GM23338 (cell line): ENCODE results near the gene AK9. TPM values are rescaled to one million over a fixed set of nuclear protein-coding genes. Genes with fewer than 3 reads are reported as not detected.

Experiments used
- ATAC-seq: fragments of 200-7000 bp; cut with Tn5 transposase; 3 replicates; pipeline ENCODE4 v1.9.1; 2020
- DNase-seq: peaks from one replicate; pipeline ENCODE4 v3.0.0-alpha.2; 2015; ENCODE audit warnings: low spot score
- H2AFZ ChIP-seq: fragments of 200-600 bp; sonication (generic); 2 replicates; pipeline ENCODE4 v1.8.0; 2016; ENCODE audit warnings: antibody characterized with exemption, mild to moderate bottlenecking, moderate library complexity
- H3F3A ChIP-seq: fragments of 200-600 bp; sonication (generic); replicated peaks from 2 replicates; pipeline ENCODE4 v1.8.0; 2017; ENCODE audit warnings: antibody characterized with exemption, mixed run types, low read depth
- H3K27ac ChIP-seq: fragments of 200-600 bp; sonication (generic); 2 replicates; pipeline ENCODE4 v1.6.1; 2016; ENCODE audit warnings: low read depth
- H3K27me3 ChIP-seq: fragments of 200-600 bp; sonication (generic); 2 replicates; pipeline ENCODE4 v1.8.0; 2016; ENCODE audit warnings: mild to moderate bottlenecking, mixed run types, moderate library complexity; ENCODE audit not compliant: insufficient read depth
- H3K36me3 ChIP-seq: fragments of 200-600 bp; sonication (generic); 2 replicates; pipeline ENCODE4 v1.8.0; 2016; ENCODE audit warnings: mild to moderate bottlenecking; ENCODE audit not compliant: insufficient read depth
- H3K4me1 ChIP-seq: fragments of 200-600 bp; sonication (generic); 2 replicates; pipeline ENCODE4 v1.8.0; 2016; ENCODE audit warnings: mild to moderate bottlenecking, moderate library complexity; ENCODE audit not compliant: insufficient read depth
- H3K4me2 ChIP-seq: fragments of 200-600 bp; sonication (generic); 2 replicates; pipeline ENCODE4 v1.7.1; 2017; ENCODE audit warnings: mixed run types
- H3K4me3 ChIP-seq: fragments of 200-600 bp; sonication (generic); 2 replicates; pipeline ENCODE4 v1.6.1; 2016; ENCODE audit warnings: mixed run types
- H3K79me2 ChIP-seq: fragments of 200-600 bp; sonication (generic); replicated peaks from 2 replicates; pipeline ENCODE4 v1.8.0; 2017; ENCODE audit warnings: mild to moderate bottlenecking; ENCODE audit not compliant: insufficient read depth
- H3K9me2 ChIP-seq: fragments of 200-600 bp; sonication (generic); 2 replicates; pipeline ENCODE4 v1.8.0; 2017; ENCODE audit not compliant: insufficient read depth
- H4K20me1 ChIP-seq: fragments of 200-600 bp; sonication (generic); replicated peaks from 2 replicates; pipeline ENCODE4 v1.8.0; 2017; ENCODE audit warnings: mild to moderate bottlenecking; ENCODE audit not compliant: insufficient read depth
- H3K27ac Mint-ChIP-seq: 2 replicates; pipeline ENCODE4 v1.8.0; 2020; ENCODE audit warnings: inconsistent platforms, mild to moderate bottlenecking, moderate library complexity, mixed read lengths
- H3K27me3 Mint-ChIP-seq: 3 replicates; pipeline ENCODE4 v1.8.0; 2022; ENCODE audit warnings: low read depth, mild to moderate bottlenecking, moderate library complexity, mixed read lengths, inconsistent platforms; ENCODE audit not compliant: insufficient read depth, poor library complexity
- H3K36me3 Mint-ChIP-seq: 3 replicates; pipeline ENCODE4 v1.8.0; 2021; ENCODE audit warnings: low read depth, mild to moderate bottlenecking, inconsistent platforms, moderate library complexity, mixed read lengths
- H3K4me1 Mint-ChIP-seq: 3 replicates; pipeline ENCODE4 v1.8.0; 2020; ENCODE audit warnings: mild to moderate bottlenecking, inconsistent platforms, mixed read lengths
- H3K4me3 Mint-ChIP-seq: 3 replicates; pipeline ENCODE4 v1.8.0; 2021; ENCODE audit warnings: moderate library complexity, mild to moderate bottlenecking, inconsistent platforms, mixed read lengths
- H3K9me3 Mint-ChIP-seq: 3 replicates; pipeline ENCODE4 v1.8.0; 2020; ENCODE audit warnings: moderate library complexity, mild to moderate bottlenecking, inconsistent platforms, mixed read lengths
- EZH2 ChIP-seq: fragments of 200-600 bp; sonication (generic); IDR thresholded peaks from one replicate; pipeline ENCODE4 v1.8.0; 2017; ENCODE audit warnings: antibody characterized with exemption, mild to moderate bottlenecking, low read depth; ENCODE audit not compliant: unreplicated experiment
- EZH2phosphoT487 ChIP-seq: fragments of 200-600 bp; sonication (generic); IDR thresholded peaks from one replicate; pipeline ENCODE4 v1.8.1; 2018; ENCODE audit warnings: antibody characterized with exemption; ENCODE audit not compliant: unreplicated experiment
- JUNB ChIP-seq: IDR thresholded peaks from one replicate; pipeline ENCODE4 v1.6.1; 2016; ENCODE audit warnings: antibody characterized with exemption; ENCODE audit not compliant: unreplicated experiment
- NANOG ChIP-seq: IDR thresholded peaks from 2 replicates; pipeline ENCODE4 v1.6.1; 2016; ENCODE audit warnings: antibody characterized with exemption, borderline replicate concordance
- POLR2AphosphoS5 ChIP-seq: IDR thresholded peaks from 2 replicates; pipeline ENCODE4 v1.6.1; 2016; ENCODE audit warnings: antibody characterized with exemption, low read depth
- REST ChIP-seq: IDR thresholded peaks from one replicate; pipeline ENCODE4 v1.6.1; 2018; ENCODE audit warnings: antibody characterized with exemption; ENCODE audit not compliant: unreplicated experiment
- STAT1 ChIP-seq: IDR thresholded peaks from one replicate; pipeline ENCODE4 v1.6.1; 2016; ENCODE audit warnings: antibody characterized with exemption; ENCODE audit not compliant: unreplicated experiment
- ZNF114 ChIP-seq: fragments of 250-450 bp; sonication (Bioruptor Pico); IDR thresholded peaks from 2 replicates; pipeline ENCODE4 v1.5.0; 2020; ENCODE audit warnings: mild to moderate bottlenecking, moderate library complexity
- ZNF331 ChIP-seq: fragments of 250-450 bp; sonication (Bioruptor Pico); IDR thresholded peaks from 2 replicates; pipeline ENCODE4 v1.5.0; 2020; ENCODE audit warnings: low read depth, mild to moderate bottlenecking, moderate library complexity
- polyA plus RNA-seq: library from polyadenylated mRNA; unstranded; fragments of >200 nt; fragmentation: Nextera tagmentation; extraction: Ambion mirVana; gene quantifications from 2 replicates; pipeline ENCODE4 v1.2.1, GENCODE V29; 2016
- total RNA-seq: library from RNA; depleted of rRNA; stranded (reverse); fragments of >200 nt; shearing (Covaris generic); gene quantifications from 2 replicates; pipeline ENCODE4 v1.2.3, GENCODE V29; 2014
- TF ChIP-seq, protein P1 (sequence below): IDR thresholded peaks from 2 replicates; pipeline ENCODE4 v1.6.1; 2016; ENCODE audit warnings: antibody characterized with exemption
- TF ChIP-seq, protein P2 (sequence below), 2 experiments: fragments of 200-600 bp in 1 of 2; sonication (generic) in 1 of 2; conservative IDR thresholded peaks; 2 replicates each; pipeline versions ENCODE4 v1.5.1 to v1.6.1; 2016 to 2017; ENCODE audit warnings: antibody characterized with exemption in 2 of 2, low read depth in 2 of 2, mild to moderate bottlenecking in 2 of 2, moderate library complexity in 1 of 2
- TF ChIP-seq, protein P3 (sequence below): fragments of 250-450 bp; sonication (Bioruptor Pico); IDR thresholded peaks from 2 replicates; pipeline ENCODE4 v1.5.0; 2020; ENCODE audit warnings: mild to moderate bottlenecking, moderate library complexity

The AK9 gene
- total and polyA plus RNA-seq, 2 experiments from 2014 or later: 2.0 to 6.4 TPM

DNA sequence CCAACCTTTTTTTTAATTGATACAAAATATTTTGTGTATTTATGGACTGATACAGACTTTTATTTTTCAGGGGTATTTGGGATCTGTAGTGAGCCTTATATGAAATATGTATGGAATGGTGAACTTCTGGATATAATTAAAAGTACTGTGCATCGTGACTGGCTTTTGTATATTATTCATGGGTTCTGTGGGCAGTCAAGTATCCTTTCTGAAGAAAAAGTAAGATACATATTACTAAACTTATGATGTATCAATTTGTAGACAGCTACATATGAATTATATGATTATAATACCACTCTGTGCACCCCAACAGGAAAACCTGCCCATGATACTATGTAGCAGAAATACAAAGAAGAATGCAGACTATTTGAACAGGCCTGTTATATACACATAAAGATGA lies 47.3 kb upstream of the AK9 start:
- no peaks in the 10 kb centered on the region for H3K79me2 ChIP-seq
- H3K4me2 ChIP-seq: no peak overlapping the region
- no peaks in the 10 kb centered on the region for H3K9me2 ChIP-seq
- no peak overlapping the region for H3K4me3 ChIP-seq
- no peaks in the 10 kb centered on the region for H3K27me3 ChIP-seq
- Mint-ChIP-seq H3K4me1 (peaks cover 44% of the 10 kb centered on the region), H3K36me3 (peaks cover 19% of the 10 kb centered on the region), H3K27me3 (no peaks in the 10 kb centered on the region), H3K4me3 (no peak overlapping the region), H3K27ac (no peak overlapping the region), H3K9me3 (no peaks in the 10 kb centered on the region)
- no peaks in the 10 kb centered on the region for H3K36me3 ChIP-seq
- H3K27ac ChIP-seq: no peak overlapping the region
- H3K4me1 ChIP-seq: peaks cover 30% of the 10 kb centered on the region
- no peaks in the 10 kb centered on the region for H3F3A ChIP-seq
- no peaks in the 10 kb centered on the region for H4K20me1 ChIP-seq
- H2AFZ ChIP-seq: no peak overlapping the region
- ATAC-seq (no peak), DNase-seq (no peak)
- no peak for TF ChIP-seq EZH2phosphoT487
- no peak for TF ChIP-seq ZNF331 (CRISPR knock-in tag)
- TF ChIP-seq STAT1: no peak
- no peak for TF ChIP-seq REST
- no peak for TF ChIP-seq ZNF114 (CRISPR knock-in tag)
- TF ChIP-seq EZH2: no peak
- no peak for TF ChIP-seq POLR2AphosphoS5
- TF ChIP-seq, protein P1, sequence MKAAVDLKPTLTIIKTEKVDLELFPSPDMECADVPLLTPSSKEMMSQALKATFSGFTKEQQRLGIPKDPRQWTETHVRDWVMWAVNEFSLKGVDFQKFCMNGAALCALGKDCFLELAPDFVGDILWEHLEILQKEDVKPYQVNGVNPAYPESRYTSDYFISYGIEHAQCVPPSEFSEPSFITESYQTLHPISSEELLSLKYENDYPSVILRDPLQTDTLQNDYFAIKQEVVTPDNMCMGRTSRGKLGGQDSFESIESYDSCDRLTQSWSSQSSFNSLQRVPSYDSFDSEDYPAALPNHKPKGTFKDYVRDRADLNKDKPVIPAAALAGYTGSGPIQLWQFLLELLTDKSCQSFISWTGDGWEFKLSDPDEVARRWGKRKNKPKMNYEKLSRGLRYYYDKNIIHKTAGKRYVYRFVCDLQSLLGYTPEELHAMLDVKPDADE: no peak
- TF ChIP-seq NANOG: no peak
- TF ChIP-seq JUNB: no peak
- TF ChIP-seq, protein P2, sequence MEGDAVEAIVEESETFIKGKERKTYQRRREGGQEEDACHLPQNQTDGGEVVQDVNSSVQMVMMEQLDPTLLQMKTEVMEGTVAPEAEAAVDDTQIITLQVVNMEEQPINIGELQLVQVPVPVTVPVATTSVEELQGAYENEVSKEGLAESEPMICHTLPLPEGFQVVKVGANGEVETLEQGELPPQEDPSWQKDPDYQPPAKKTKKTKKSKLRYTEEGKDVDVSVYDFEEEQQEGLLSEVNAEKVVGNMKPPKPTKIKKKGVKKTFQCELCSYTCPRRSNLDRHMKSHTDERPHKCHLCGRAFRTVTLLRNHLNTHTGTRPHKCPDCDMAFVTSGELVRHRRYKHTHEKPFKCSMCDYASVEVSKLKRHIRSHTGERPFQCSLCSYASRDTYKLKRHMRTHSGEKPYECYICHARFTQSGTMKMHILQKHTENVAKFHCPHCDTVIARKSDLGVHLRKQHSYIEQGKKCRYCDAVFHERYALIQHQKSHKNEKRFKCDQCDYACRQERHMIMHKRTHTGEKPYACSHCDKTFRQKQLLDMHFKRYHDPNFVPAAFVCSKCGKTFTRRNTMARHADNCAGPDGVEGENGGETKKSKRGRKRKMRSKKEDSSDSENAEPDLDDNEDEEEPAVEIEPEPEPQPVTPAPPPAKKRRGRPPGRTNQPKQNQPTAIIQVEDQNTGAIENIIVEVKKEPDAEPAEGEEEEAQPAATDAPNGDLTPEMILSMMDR (conservative IDR thresholded peaks at IDR 0.05; ENCODE audit: low read depth in 2 of 2): no peak
- TF ChIP-seq, protein P3, sequence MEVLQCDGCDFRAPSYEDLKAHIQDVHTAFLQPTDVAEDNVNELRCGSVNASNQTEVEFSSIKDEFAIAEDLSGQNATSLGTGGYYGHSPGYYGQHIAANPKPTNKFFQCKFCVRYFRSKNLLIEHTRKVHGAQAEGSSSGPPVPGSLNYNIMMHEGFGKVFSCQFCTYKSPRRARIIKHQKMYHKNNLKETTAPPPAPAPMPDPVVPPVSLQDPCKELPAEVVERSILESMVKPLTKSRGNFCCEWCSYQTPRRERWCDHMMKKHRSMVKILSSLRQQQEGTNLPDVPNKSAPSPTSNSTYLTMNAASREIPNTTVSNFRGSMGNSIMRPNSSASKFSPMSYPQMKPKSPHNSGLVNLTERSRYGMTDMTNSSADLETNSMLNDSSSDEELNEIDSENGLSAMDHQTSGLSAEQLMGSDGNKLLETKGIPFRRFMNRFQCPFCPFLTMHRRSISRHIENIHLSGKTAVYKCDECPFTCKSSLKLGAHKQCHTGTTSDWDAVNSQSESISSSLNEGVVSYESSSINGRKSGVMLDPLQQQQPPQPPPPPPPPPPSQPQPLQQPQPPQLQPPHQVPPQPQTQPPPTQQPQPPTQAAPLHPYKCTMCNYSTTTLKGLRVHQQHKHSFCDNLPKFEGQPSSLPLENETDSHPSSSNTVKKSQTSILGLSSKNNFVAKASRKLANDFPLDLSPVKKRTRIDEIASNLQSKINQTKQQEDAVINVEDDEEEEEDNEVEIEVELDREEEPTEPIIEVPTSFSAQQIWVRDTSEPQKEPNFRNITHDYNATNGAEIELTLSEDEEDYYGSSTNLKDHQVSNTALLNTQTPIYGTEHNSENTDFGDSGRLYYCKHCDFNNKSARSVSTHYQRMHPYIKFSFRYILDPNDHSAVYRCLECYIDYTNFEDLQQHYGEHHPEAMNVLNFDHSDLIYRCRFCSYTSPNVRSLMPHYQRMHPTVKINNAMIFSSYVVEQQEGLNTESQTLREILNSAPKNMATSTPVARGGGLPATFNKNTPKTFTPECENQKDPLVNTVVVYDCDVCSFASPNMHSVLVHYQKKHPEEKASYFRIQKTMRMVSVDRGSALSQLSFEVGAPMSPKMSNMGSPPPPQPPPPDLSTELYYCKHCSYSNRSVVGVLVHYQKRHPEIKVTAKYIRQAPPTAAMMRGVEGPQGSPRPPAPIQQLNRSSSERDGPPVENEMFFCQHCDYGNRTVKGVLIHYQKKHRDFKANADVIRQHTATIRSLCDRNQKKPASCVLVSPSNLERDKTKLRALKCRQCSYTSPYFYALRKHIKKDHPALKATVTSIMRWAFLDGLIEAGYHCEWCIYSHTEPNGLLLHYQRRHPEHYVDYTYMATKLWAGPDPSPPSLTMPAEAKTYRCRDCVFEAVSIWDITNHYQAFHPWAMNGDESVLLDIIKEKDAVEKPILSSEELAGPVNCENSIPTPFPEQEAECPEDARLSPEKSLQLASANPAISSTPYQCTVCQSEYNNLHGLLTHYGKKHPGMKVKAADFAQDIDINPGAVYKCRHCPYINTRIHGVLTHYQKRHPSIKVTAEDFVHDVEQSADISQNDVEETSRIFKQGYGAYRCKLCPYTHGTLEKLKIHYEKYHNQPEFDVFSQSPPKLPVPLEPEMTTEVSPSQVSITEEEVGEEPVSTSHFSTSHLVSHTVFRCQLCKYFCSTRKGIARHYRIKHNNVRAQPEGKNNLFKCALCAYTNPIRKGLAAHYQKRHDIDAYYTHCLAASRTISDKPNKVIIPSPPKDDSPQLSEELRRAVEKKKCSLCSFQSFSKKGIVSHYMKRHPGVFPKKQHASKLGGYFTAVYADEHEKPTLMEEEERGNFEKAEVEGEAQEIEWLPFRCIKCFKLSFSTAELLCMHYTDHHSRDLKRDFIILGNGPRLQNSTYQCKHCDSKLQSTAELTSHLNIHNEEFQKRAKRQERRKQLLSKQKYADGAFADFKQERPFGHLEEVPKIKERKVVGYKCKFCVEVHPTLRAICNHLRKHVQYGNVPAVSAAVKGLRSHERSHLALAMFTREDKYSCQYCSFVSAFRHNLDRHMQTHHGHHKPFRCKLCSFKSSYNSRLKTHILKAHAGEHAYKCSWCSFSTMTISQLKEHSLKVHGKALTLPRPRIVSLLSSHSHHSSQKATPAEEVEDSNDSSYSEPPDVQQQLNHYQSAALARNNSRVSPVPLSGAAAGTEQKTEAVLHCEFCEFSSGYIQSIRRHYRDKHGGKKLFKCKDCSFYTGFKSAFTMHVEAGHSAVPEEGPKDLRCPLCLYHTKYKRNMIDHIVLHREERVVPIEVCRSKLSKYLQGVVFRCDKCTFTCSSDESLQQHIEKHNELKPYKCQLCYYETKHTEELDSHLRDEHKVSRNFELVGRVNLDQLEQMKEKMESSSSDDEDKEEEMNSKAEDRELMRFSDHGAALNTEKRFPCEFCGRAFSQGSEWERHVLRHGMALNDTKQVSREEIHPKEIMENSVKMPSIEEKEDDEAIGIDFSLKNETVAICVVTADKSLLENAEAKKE (CRISPR knock-in tag): no peak
